OCI-LY7 (cell line): ENCODE measurements around the gene SCFD2.

Experiments used
- EZH2phosphoT487 ChIP-seq: fragments of 200-600 bp; sonication (generic); IDR thresholded peaks from 2 replicates; pipeline ENCODE4 v1.6.1; 2018; ENCODE audit warnings: low read depth, borderline replicate concordance, mild to moderate bottlenecking, mixed run types, antibody characterized with exemption, low read length, moderate library complexity, mixed read lengths
- TF ChIP-seq, protein P1 (sequence below): fragments of 200-600 bp; sonication (generic); conservative IDR thresholded peaks from 2 replicates; pipeline ENCODE4 v1.5.1; 2014; ENCODE audit warnings: mild to moderate bottlenecking, antibody characterized with exemption, low read length, moderate library complexity, mixed read lengths

DNA sequence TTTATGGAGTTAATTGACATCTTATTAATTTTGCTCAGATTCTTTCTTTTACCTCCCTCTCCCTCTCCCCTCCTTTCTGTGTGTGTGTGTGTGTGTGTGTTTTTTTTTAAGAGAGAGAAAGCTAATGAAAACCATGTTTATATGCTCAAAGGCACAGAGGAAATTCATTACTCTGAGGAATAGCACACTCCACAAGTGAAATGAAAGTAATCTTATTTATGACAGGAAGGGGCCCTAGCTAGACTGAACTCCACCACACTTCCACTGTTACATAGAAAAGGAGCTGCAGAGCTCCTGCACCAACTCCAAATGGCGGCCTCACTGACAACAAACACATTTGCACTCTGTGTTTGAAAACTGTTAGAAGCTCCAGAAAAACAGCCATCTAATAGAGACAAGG is 353.1 kb downstream of the SCFD2 start:
- no peak for TF ChIP-seq EZH2phosphoT487
- TF ChIP-seq, protein P1, sequence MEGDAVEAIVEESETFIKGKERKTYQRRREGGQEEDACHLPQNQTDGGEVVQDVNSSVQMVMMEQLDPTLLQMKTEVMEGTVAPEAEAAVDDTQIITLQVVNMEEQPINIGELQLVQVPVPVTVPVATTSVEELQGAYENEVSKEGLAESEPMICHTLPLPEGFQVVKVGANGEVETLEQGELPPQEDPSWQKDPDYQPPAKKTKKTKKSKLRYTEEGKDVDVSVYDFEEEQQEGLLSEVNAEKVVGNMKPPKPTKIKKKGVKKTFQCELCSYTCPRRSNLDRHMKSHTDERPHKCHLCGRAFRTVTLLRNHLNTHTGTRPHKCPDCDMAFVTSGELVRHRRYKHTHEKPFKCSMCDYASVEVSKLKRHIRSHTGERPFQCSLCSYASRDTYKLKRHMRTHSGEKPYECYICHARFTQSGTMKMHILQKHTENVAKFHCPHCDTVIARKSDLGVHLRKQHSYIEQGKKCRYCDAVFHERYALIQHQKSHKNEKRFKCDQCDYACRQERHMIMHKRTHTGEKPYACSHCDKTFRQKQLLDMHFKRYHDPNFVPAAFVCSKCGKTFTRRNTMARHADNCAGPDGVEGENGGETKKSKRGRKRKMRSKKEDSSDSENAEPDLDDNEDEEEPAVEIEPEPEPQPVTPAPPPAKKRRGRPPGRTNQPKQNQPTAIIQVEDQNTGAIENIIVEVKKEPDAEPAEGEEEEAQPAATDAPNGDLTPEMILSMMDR: no peak
